Activated T-cell treated with anti-CD3 and anti-CD28 coated beads, Interleukin-2, amount 50 U/mL, for 4 hours (primary cell): Measurements from ENCODE around the gene KIF1A. TPM values are rescaled to one million over a fixed set of nuclear protein-coding genes. Genes with fewer than 3 reads are reported as not detected.
A peak's percentile ranks its signal among the peaks of the same experiment; 100 is the strongest.

Experiments
- ATAC-seq, 2 donors: fragments of 200-7000 bp; cut with Tn5 transposase; one replicate each; pipeline ENCODE4 v1.10.0; 2021
- DNase-seq: peaks from one replicate; pipeline ENCODE4 v3.0.0-alpha.2; 2020
- H3K27me3 Mint-ChIP-seq: one replicate; pipeline ENCODE4 v1.8.0; 2021; ENCODE audit warnings: low read depth, mixed read lengths
- H3K36me3 Mint-ChIP-seq: one replicate; pipeline ENCODE4 v1.8.0; 2022; ENCODE audit warnings: mixed read lengths; ENCODE audit not compliant: insufficient read depth
- H3K4me1 Mint-ChIP-seq: one replicate; pipeline ENCODE4 v1.8.0; 2021; ENCODE audit warnings: low read depth, mixed read lengths
- H3K4me3 Mint-ChIP-seq: one replicate; pipeline ENCODE4 v1.8.0; 2021; ENCODE audit warnings: mild to moderate bottlenecking, moderate library complexity, mixed read lengths
- H3K9me3 Mint-ChIP-seq: one replicate; pipeline ENCODE4 v1.8.0; 2021; ENCODE audit warnings: mixed read lengths
- total RNA-seq, 3 donors: library from RNA; stranded (reverse); gene quantifications; one replicate each; pipeline ENCODE4 v1.2.1, GENCODE V29; 2021

The KIF1A gene
- total RNA-seq, 3 donors from 2014 or later, result 2.5 to 4.5 (median 3.1) TPM

DNA sequence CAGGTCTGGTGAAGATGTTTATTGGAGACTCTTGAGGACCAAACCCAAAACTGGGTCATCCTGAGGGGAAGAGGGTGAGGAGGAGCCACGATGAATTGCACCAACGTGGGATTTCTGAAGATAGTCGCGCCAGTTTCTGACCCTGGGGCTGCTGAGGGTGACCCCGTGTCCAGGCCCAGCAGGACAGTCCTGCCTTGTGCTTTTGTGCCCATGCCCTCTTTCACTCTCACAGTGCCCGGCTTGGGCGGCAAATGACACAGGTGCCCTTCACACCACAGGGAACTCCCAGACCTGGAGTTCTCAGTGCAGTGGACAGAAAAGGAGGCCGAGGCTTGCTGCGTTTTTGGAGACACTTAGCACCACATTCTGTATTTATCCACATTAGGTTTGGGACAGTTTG lies 15.5 kb upstream of the KIF1A start:
- peaks cover 5% of the 10 kb centered on the region for H3K4me1 Mint-ChIP-seq
- H3K36me3 Mint-ChIP-seq, result no peaks in the 10 kb centered on the region
- ATAC-seq (no peak), DNase-seq (no peak)
- no peak overlapping the region for H3K4me3 Mint-ChIP-seq
- peaks cover 17% of the 10 kb centered on the region for H3K27me3 Mint-ChIP-seq
- H3K9me3 Mint-ChIP-seq, result no peaks in the 10 kb centered on the region

DNA sequence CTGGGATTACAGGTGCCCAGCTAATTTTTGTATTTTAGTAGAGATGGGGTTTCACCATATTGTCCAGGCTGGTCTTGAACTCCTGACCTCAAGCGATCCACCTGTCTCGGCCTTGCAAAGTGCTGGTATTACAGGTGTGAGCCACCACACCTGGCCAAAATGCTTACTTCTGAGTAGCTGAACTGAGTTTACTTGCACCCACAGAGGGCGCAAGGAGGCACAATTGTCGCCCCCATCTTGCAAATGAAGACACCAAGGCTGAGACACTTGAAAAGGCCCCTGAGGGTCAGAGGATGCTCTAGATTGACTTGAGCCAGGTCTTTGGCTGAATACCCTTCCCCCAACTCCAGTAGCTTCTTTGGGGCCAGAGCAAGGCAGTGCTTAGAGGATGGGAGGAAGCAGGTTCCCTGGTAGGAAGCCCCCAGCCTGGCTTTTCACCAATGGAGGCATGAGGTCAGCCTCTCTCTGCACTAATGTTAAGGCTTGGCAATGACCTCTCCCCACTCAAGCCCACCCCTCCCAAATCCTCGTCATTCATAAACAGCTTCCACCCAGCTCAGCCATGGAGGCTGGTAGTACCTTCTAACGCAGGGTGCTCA lies 14.5 kb upstream of the KIF1A start:
- DNase-seq (no peak), ATAC-seq (no peak)
- Mint-ChIP-seq H3K4me1 (peaks cover 5% of the 10 kb centered on the region), H3K9me3 (no peaks in the 10 kb centered on the region), H3K27me3 (peaks cover 15% of the 10 kb centered on the region), H3K36me3 (no peaks in the 10 kb centered on the region), H3K4me3 (no peak overlapping the region)

DNA sequence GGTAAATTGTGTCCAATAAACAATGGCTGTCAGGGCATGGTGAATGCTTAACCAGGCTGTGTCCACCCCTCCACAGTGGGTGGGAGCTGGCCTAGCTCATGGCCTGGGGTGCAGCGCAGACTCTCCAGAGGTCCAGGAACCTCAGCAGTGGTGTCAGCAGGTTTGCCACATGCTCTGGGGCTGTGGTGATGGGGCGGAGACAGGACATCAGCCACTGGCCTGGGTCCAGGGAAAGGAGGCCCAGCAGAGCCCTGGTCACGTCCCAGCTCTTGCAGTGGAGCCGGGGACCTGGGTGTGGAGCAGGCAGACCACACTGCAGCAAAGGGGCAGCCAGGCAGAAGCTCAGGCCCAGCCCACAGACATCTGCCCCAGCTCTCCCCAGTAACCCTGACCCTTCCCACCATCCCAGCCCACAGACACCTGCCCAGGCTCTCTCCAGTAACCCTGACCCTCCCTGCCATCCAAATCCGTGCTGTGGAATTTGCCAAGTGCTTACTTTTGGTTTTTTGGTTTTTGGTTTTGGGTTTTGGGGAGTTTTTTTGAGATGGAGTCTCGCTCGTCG lies 13.8 kb upstream of the KIF1A start:
- Mint-ChIP-seq H3K9me3 (no peaks in the 10 kb centered on the region), H3K4me3 (no peak overlapping the region), H3K27me3 (peaks cover 19% of the 10 kb centered on the region), H3K4me1 (peaks cover 5% of the 10 kb centered on the region), H3K36me3 (no peaks in the 10 kb centered on the region)
- ATAC-seq (no peak), DNase-seq (no peak)

DNA sequence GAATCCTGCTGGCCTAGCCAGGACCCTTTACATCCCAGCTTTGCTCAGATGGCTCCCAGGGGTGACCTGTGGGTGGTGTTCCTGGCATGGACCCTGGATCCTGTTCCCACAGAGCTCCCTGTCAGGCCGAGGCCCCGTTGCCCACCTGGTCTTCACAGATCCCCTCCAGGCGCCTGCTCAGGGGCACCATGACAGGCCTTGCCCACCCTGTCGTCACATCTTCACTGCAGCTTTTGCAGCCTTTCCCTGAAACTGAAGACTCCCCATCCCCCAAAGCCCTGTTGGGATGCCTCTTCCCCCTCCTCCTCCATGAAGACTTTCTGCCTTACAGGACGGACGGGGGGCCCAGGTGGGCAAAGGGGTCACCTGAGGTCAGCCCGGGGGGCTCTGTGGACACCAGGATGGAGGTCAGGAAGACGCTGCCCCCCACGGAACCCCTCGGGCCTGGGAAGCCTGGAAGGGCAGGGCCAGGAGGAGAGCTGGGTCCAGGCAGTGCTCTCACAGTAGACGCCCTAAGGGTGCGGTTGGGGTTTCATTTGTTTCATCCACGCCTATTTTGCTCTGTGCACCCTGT lies 13.0 kb upstream of the KIF1A start:
- H3K4me3 Mint-ChIP-seq, result no peak overlapping the region
- peaks cover 23% of the 10 kb centered on the region for H3K27me3 Mint-ChIP-seq
- peaks cover 5% of the 10 kb centered on the region for H3K4me1 Mint-ChIP-seq
- no peaks in the 10 kb centered on the region for H3K36me3 Mint-ChIP-seq
- ATAC-seq (no peak), DNase-seq (no peak)
- no peaks in the 10 kb centered on the region for H3K9me3 Mint-ChIP-seq

DNA sequence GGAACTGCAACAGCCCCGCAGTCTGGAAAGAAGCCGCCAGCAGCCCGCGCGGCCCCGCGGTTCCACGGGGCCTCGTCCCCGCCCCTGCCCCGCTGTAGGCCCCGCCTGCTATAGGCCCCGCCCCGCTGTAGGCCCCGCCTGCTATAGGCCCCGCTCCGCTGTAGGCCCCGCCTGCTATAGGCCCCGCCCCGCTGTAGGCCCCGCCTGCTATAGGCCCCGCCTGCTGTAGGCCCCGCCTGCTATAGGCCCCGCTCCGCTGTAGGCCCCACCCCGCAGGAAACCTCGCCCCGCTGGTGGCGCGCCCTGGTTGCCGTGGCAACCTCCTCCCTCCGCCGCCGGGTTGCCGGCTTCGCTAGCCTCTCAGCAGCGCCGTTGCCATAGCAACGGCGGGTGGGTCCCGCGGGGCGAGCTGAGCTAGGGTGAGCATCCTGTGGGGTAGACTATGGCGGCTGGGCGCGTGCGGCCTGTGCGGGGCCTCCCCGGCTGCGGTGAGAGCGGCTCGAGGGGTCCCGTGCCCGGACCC lies 12.2 kb upstream of the KIF1A start:
- H3K9me3 Mint-ChIP-seq, result no peaks in the 10 kb centered on the region
- H3K4me3 Mint-ChIP-seq, result peak overlapping the region; percentile 65
- peaks cover 30% of the 10 kb centered on the region for H3K27me3 Mint-ChIP-seq
- DNase-seq, result peak; percentile 98
- H3K4me1 Mint-ChIP-seq, result peaks cover 5% of the 10 kb centered on the region
- peak; percentile 93 to 95 for ATAC-seq
- no peaks in the 10 kb centered on the region for H3K36me3 Mint-ChIP-seq

DNA sequence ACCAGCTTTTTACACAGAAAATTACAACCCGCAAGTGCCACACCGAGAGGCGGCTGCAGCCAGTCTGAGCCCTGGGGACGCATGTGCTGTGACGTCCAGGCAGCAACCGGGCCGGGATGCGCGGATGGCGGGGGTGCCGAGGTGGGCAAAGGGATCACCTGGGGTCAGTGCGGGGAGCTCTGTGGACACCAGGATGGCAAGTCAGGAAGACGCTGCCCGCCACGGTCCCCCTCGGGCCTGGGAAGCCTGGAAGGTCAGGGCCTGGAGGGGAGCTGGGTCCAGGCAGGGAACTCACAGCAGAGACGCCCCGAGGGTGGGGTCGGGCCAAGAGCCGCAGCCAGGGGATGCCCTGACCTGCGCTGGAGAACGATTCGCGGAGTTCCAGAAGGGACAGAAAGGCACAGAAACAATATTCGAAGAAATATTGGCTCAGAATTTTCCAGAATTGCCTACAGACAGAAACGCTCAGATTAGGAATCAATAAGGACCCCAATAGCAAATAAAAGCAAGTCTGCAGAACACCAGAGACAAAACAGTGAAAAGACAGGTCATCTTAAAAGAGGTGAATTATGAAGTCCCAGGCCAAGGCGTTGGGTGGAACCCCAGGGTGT lies 11.7 kb upstream of the KIF1A start:
- DNase-seq, result no peak
- H3K36me3 Mint-ChIP-seq, result no peaks in the 10 kb centered on the region
- H3K9me3 Mint-ChIP-seq, result no peaks in the 10 kb centered on the region
- H3K4me1 Mint-ChIP-seq, result peaks cover 5% of the 10 kb centered on the region
- no peak for ATAC-seq
- H3K4me3 Mint-ChIP-seq, result peak overlapping the region; percentile 65
- H3K27me3 Mint-ChIP-seq, result peaks cover 35% of the 10 kb centered on the region

DNA sequence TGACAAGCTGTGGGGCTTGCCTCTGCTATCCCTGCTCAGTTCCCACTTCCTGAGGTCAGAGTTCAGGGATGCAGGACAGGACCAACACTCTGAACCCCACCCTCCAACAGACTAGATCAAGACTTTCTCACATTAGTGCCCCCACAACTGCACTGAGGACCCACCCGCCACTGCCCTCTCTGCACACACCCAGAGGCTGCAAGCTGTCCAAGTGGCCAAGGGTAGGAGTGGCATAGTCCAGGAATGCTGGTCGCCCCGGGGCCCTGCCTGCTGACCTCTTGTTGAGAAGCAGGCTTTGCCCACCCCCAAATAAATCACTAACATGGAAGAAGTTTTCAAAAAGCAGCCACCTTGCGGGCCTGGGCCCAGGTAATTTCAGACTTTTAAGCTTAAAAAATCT lies 5.5 kb upstream of the KIF1A start:
- H3K27me3 Mint-ChIP-seq, result peaks cover 84% of the 10 kb centered on the region
- DNase-seq (no peak), ATAC-seq (no peak)
- no peak overlapping the region for H3K4me3 Mint-ChIP-seq
- peaks cover 7% of the 10 kb centered on the region for H3K4me1 Mint-ChIP-seq
- no peaks in the 10 kb centered on the region for H3K9me3 Mint-ChIP-seq
- peaks cover 4% of the 10 kb centered on the region for H3K36me3 Mint-ChIP-seq

DNA sequence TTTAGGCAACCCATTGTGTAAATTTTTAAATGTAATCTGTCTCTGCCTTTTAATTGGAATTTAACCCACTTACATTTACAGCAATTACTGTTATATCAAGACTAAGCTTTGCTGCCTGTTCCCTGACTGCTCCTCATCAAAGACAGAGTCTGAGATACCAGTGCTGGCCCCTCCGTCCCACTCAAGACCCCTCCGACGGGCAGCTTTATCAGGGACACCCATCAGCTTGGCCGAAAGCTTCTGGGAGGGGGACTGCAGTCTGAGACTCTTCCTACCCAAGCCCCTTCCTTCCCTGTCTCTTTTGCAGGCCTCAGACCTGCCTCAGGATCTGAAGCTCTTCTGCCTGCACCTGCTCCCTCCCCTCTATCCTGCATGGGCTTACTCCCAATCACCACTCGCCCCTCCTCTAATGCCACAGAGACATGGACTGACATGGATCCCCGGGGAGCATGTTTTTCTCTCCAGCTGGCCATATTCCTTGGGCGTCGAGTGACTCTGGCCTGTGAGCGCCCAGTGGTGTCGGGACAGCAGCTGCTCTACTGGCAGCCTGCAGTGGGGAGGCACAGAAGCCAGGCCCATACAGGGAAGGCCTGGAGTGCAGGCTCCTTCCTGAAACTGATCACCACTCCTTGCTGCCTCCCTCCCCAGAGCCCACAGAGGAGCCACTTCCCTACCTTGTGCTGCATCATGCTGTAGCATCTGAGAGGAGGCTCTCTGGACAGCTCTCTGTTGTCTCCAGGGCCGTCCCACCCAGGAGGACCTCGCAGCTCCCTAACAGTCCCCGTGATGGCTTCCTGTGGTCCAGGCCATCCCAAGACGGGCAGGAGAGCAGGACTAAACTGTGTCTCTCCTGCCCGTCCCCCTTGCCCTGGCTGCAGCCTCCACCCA lies 3.7 kb upstream of the KIF1A start:
- peaks cover 4% of the 10 kb centered on the region for H3K36me3 Mint-ChIP-seq
- peaks cover 7% of the 10 kb centered on the region for H3K4me1 Mint-ChIP-seq
- DNase-seq, result no peak
- ATAC-seq, result no peak
- H3K9me3 Mint-ChIP-seq, result no peaks in the 10 kb centered on the region
- H3K4me3 Mint-ChIP-seq, result no peak overlapping the region
- peaks cover 74% of the 10 kb centered on the region for H3K27me3 Mint-ChIP-seq

DNA sequence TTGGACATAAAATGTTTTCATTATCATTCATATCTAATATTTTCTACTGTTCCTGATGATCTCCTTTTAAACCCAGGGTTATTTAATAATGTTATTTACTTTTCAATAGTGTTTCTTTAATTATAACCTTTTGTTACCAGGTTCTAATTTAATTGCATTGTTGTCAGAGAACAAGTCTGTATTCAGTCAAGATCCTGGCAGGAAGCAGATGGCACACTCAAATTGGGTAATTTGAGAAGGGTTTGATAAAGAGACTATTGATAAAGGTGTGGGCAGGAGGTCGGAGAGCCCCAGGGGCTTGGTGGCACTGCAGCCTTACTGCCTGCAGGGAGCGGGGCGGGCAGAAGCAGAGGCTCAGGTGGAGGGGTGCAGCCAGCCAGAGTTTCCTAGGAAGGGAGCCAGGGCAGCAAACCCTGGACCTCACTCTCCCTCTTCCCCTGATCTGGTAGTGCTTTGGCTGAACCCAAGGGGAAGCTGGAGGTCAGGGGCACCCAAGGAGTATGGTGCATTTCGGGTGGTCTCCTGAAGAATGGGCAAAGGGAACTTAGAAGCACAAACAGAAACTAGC lies 2.3 kb upstream of the KIF1A start:
- H3K27me3 Mint-ChIP-seq, result peaks cover 75% of the 10 kb centered on the region
- no peak overlapping the region for H3K4me3 Mint-ChIP-seq

DNA sequence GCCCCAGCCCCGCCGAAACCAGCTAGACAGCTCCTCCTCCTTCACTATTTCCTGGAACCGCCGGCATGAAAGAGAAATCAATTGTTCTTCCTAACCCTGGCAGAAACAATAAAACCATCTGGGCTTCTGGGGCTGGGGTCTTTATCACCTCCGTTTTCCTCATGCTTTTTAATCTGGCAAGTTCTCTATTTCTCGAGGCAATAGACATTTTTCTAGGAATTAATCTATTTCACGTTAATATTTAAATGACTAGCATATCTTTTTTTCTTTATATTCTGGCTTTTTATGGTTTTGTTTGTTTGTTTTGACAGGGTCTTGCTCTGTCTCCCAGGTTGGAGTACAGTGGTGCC lies 1.4 kb upstream of the KIF1A start:
- Mint-ChIP-seq H3K27me3 (peaks cover 68% of the 10 kb centered on the region), H3K9me3 (no peaks in the 10 kb centered on the region), H3K4me1 (peaks cover 12% of the 10 kb centered on the region), H3K4me3 (peak overlapping the region; percentile 60), H3K36me3 (peaks cover 4% of the 10 kb centered on the region)
- DNase-seq, result no peak
- no peak for ATAC-seq

More for the DNA sequence above, 2.3 kb upstream of the KIF1A start:
- H3K4me1 Mint-ChIP-seq, result peaks cover 12% of the 10 kb centered on the region
- ATAC-seq, result no peak
- H3K9me3 Mint-ChIP-seq, result no peaks in the 10 kb centered on the region
- H3K36me3 Mint-ChIP-seq, result peaks cover 4% of the 10 kb centered on the region
- no peak for DNase-seq

DNA sequence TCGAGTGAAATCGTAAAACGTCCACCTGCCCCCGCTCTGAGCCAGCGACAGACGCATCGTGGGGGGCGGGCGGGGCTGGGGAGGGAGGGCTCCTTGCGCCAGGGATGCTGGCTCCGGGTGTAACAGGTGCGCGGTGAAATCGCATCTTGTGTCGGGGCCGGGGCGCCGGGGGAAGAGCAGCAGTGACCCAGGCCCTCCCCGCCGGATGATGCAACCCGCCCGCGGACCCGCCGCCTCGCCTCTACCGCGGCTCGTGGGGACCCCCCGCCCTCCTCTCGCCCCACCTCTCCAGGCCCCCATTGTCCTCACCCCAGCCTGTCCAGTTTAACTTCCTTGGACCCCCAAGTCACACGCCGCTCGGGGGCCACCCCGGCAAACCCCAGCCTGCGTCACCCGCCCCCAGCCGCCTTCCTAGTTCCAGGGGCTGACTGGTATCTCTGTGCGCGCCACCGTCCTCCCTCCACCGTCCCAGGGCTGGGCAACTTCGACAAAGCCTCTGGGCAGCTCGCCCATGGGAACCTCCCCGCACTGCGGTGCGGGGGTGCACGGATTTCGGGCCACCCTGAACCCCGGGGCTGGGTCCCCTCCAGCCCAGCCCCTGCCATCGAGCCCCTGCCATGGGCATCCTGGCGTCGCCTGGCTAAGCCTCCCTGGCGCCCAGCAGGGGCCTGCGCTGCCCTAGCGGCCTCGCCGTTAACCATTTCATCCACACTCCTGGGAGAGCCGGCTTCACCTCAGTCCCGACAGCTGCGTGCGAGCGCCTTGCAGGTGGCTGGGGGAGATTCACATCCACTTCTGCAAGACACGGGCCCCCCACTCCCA lies 799 bp upstream of the KIF1A start:
- Mint-ChIP-seq H3K36me3 (peaks cover 4% of the 10 kb centered on the region), H3K4me1 (peaks cover 12% of the 10 kb centered on the region), H3K9me3 (no peaks in the 10 kb centered on the region), H3K4me3 (peak overlapping the region; percentile 68), H3K27me3 (peaks cover 69% of the 10 kb centered on the region)
- ATAC-seq (peak; percentile 51 to 58), DNase-seq (no peak)

DNA sequence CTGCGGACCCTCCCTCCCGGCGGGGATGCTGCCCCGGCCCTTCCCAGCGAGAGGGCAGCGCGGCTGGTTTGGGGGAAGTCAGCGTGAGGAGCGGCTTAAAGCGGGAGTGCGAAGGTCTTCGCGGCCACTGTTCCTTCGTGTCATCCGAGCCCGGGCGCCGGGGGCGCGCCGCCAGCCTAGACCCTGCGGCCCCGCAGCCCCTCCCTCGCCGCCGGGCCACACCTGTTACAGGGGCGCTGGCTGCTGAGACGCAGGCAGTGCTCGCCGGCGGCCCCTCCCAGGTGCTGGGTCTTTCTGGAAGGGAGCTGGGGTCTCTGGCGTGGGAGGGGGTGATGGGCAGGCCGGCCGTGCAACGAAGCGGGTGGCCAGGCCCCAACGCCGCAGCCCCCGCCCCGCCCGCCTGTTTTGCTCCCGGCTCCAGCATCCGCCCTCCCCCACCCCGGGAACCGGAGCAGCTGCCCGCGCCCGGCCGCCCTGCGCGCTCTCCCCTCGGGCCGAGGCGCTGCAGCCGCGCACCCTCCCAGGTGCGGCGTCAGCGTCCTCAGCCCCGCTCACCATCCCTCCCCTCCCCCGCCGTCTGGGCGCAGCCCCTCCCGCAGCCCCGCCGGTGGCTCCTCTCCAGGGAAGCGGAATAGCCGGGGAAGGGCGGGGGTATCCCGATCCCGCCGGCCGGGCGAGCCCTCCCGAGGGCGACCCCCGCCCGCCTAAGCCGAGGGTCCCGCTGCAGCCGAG lies 727 bp downstream of the KIF1A start:
- Mint-ChIP-seq H3K9me3 (peaks cover 1% of the 10 kb centered on the region), H3K27me3 (peaks cover 58% of the 10 kb centered on the region), H3K4me1 (peaks cover 12% of the 10 kb centered on the region), H3K36me3 (peaks cover 4% of the 10 kb centered on the region), H3K4me3 (peak overlapping the region; percentile 52)
- ATAC-seq (peak; percentile 11 to 20), DNase-seq (no peak)
